GM23248 (cell line): Measurements from ENCODE around the gene ERMP1.

Source experiments
- EZH2 ChIP-seq: fragments of 200-600 bp; sonication (generic); IDR thresholded peaks from 2 replicates; pipeline ENCODE4 v1.6.1; 2018; ENCODE audit warnings: antibody characterized with exemption, mild to moderate bottlenecking; ENCODE audit not compliant: insufficient read depth, poor library complexity, severe bottlenecking
- EZH2phosphoT487 ChIP-seq: fragments of 200-600 bp; sonication (generic); IDR thresholded peaks from 2 replicates; pipeline ENCODE4 v1.6.1; 2018; ENCODE audit warnings: antibody characterized with exemption, moderate library complexity, mild to moderate bottlenecking, low read depth; ENCODE audit not compliant: insufficient read depth

GRCh38 chr9:5819174-5819573 lies 13.7 kb downstream of the ERMP1 start:
- TF ChIP-seq EZH2 (no peak), EZH2phosphoT487 (no peak)
